NCI-H187 treated with DMSO at 0.1 percent for 48 hours (cell line): ENCODE results near the gene TUBA1C.

Source experiments
- DNase-seq: peaks from one replicate; lab custom pipeline; 2025; lab: John Stamatoyannopoulos, UW

The TUBA1C gene

GRCh38 chr12:49283541-49284429 is 18.9 kb downstream of the TUBA1C start:
- DNase-seq = no peak

- DNase-seq = no peak
Measured at GRCh38 chr12:49284672-49285071, 19.8 kb downstream of the TUBA1C start.

GRCh38 chr12:49287876-49288275 is 23.0 kb downstream of the TUBA1C start:
- DNase-seq = no peak

- no peak for DNase-seq
Measured at GRCh38 chr12:49288412-49288853, 23.6 kb downstream of the TUBA1C start.

GRCh38 chr12:49288922-49289555 is 24.2 kb downstream of the TUBA1C start:
- no peak for DNase-seq

GRCh38 chr12:49292729-49293055 is 27.8 kb downstream of the TUBA1C start:
- no peak for DNase-seq

- DNase-seq = peak; percentile 61
Measured at GRCh38 chr12:49293056-49293956, 28.4 kb downstream of the TUBA1C start.

GRCh38 chr12:49294086-49294803 is 29.4 kb downstream of the TUBA1C start:
- peak; percentile 74 for DNase-seq

- DNase-seq = no peak
Measured at GRCh38 chr12:49294804-49295081, 29.9 kb downstream of the TUBA1C start.

GRCh38 chr12:49295082-49295936 is 30.4 kb downstream of the TUBA1C start, which contains the start of gene PRPH:
Gene PRPH (plus strand): TSS chr12:49295147. CDS start chr12:49295201, 54 bp downstream.
- DNase-seq = no peak

GRCh38 chr12:49296034-49296835 is 31.4 kb downstream of the TUBA1C start:
- DNase-seq = peak; percentile 41

GRCh38 chr12:49296836-49297694 is 32.2 kb downstream of the TUBA1C start:
- no peak for DNase-seq

- DNase-seq = no peak
Measured at GRCh38 chr12:49297695-49298060, 32.8 kb downstream of the TUBA1C start.

- no peak for DNase-seq
Measured at GRCh38 chr12:49298160-49298559, 33.3 kb downstream of the TUBA1C start.

GRCh38 chr12:49301760-49302159 is 36.9 kb downstream of the TUBA1C start:
- no peak for DNase-seq

GRCh38 chr12:49304161-49304560 is 39.3 kb downstream of the TUBA1C start:
- no peak for DNase-seq

GRCh38 chr12:49305762-49306510 is 41.1 kb downstream of the TUBA1C start:
- no peak for DNase-seq

GRCh38 chr12:49309386-49309785 is 44.5 kb downstream of the TUBA1C start:
- DNase-seq = no peak
